Mucosa of descending colon (tissue), 3 donors: Measurements from ENCODE around the gene SLIT3. TPM values are rescaled to one million over a fixed set of nuclear protein-coding genes. Genes with fewer than 3 reads are reported as not detected.

Experiments used
- ATAC-seq: fragments of 200-7000 bp; cut with Tn5 transposase; one replicate; pipeline ENCODE4 v1.9.1; 2020; ENCODE audit warnings: mild to moderate bottlenecking, moderate library complexity
- DNase-seq, 3 donors: peaks; one replicate each; pipeline ENCODE4 v3.0.0-alpha.2; 2020
- H3K36me3 ChIP-seq: fragments of 200-600 bp; one replicate; pipeline ENCODE4 v1.8.0; 2021; ENCODE audit warnings: low read depth, mild to moderate bottlenecking
- H3K4me1 ChIP-seq: fragments of 200-600 bp; one replicate; pipeline ENCODE4 v1.8.0; 2021; ENCODE audit warnings: low read depth, mild to moderate bottlenecking
- H3K4me3 ChIP-seq: fragments of 200-600 bp; one replicate; pipeline ENCODE4 v1.8.0; 2021; ENCODE audit warnings: mild to moderate bottlenecking
- H3K9me3 ChIP-seq: fragments of 200-600 bp; one replicate; pipeline ENCODE4 v1.8.0; 2021; ENCODE audit warnings: mild to moderate bottlenecking
- intact Hi-C, 2 donors: fragments of 100-400 bp; cut with DNase I in 1 of 2; cut with micrococcal nuclease in 1 of 2; formaldehyde crosslinking; loops; one replicate each; pipeline versions ENCODE4 v1.11.0 to v1.11.1; 2022; cut with DNase I, micrococcal nuclease
- total RNA-seq, 3 donors: library from RNA; stranded (reverse); fragmentation: NEBNext Ultra II Directional in 2 of 3; extraction: Animal tissue kit (Norgen Biotek cat#: 25700) in 2 of 3; gene quantifications; one replicate each; pipeline versions ENCODE4 v1.2.1 to v1.2.4, GENCODE V29; 2021 to 2023
- TF ChIP-seq, protein P1 (sequence below): fragments of 200-600 bp; IDR thresholded peaks from one replicate; pipeline ENCODE4 v1.8.0; 2022; ENCODE audit warnings: antibody characterized with exemption, mild to moderate bottlenecking
- donor health status: DM: no; HTN: no; CAD: no; lungs with moderate emphysema.
- donor health status: DM: no; HTN: no; CAD: no.
- donor health status: DM: no; HTN: yes; CAD: no.

SLIT3 gene
- total RNA-seq, 3 donors from 2014 or later, result 4.2 to 25.5 (median 16.1) TPM

DNA sequence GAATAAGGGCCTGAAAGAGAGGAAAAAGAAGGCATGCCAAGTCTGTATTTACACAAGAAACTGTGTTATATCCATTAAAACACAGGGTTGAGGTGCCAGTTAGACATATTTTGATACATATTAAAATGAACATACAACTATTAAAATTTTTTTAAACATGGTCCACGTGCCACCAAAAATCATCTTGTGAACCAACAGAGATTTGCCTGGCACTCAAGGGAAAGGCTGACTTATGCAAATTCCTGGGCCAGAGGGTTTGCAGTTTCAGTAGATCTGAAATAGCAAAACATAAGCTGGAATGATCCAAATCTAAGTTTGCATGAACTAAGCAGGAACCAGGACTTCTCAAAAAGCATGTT is 168.7 kb downstream of the SLIT3 start:
- Histone ChIP-seq H3K4me1 (no peaks in the 10 kb centered on the region), H3K4me3 (no peak overlapping the region), H3K9me3 (no peaks in the 10 kb centered on the region), H3K36me3 (no peaks in the 10 kb centered on the region)
- ATAC-seq (no peak), DNase-seq (no peak)
- TF ChIP-seq, protein P1, sequence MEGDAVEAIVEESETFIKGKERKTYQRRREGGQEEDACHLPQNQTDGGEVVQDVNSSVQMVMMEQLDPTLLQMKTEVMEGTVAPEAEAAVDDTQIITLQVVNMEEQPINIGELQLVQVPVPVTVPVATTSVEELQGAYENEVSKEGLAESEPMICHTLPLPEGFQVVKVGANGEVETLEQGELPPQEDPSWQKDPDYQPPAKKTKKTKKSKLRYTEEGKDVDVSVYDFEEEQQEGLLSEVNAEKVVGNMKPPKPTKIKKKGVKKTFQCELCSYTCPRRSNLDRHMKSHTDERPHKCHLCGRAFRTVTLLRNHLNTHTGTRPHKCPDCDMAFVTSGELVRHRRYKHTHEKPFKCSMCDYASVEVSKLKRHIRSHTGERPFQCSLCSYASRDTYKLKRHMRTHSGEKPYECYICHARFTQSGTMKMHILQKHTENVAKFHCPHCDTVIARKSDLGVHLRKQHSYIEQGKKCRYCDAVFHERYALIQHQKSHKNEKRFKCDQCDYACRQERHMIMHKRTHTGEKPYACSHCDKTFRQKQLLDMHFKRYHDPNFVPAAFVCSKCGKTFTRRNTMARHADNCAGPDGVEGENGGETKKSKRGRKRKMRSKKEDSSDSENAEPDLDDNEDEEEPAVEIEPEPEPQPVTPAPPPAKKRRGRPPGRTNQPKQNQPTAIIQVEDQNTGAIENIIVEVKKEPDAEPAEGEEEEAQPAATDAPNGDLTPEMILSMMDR, result no peak
- intact Hi-C loops, result no loop called here

DNA sequence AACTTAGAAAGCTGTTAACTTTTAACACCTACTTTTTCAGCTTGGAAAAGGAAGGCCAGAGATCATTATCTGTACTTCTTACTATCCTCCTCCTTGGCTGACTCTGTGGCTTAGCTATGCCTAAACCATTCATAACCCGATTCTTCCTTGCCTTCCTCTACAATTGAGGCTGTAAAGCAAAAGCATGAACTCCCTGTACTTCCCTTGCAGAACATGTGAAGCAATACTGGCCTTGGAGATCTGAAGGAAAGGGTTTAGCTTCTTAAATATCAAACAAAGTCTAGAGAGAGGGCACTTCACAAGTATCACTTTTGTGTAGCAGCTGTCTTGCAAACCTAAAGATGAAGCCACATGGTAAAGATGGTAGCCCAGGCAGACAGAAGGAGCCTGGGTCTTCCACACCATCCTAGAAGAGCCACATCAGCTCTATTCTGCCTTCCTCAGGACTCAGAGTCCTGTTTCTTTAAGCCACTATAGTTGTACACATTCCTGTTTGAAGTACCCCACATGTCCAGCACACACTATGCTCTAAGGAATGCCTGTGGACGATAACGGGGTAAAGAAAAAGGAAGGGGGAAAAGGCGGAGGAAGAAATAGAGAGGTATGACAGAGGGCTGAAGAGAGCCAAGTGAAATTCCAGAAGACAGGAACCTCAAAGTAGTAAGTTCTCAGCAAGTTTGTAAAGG is 169.2 kb downstream of the SLIT3 start:
- Histone ChIP-seq H3K9me3 (no peaks in the 10 kb centered on the region), H3K4me1 (no peaks in the 10 kb centered on the region), H3K36me3 (no peaks in the 10 kb centered on the region), H3K4me3 (no peak overlapping the region)
- intact Hi-C loops, result no loop called here
- ATAC-seq (no peak), DNase-seq (no peak)
- TF ChIP-seq, protein P1, result no peak

DNA sequence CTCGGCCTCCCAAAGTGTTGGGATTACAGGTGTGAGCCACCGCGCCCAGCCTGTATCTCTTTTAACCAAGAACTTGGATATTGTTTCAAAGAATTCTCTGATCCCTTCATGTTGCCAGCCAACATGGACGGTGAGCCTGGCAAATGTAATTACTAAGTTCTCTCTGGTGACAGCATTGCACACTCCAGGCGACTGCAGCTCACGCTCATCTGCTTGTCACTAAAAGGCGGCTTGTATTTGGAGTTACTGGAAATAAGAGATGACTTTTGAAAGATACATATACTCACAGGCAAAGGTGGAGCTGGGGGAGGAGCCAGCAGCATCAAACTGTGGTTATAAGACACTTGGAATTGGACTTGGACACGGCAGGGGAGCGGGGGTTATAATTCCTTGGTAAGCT is 172.3 kb downstream of the SLIT3 start:
- H3K4me1 ChIP-seq, result no peaks in the 10 kb centered on the region
- ATAC-seq (no peak), DNase-seq (no peak)
- TF ChIP-seq, protein P1, result no peak
- no peak overlapping the region for H3K4me3 ChIP-seq
- H3K9me3 ChIP-seq, result no peaks in the 10 kb centered on the region
- H3K36me3 ChIP-seq, result no peaks in the 10 kb centered on the region
- intact Hi-C loops, result no loop called here

DNA sequence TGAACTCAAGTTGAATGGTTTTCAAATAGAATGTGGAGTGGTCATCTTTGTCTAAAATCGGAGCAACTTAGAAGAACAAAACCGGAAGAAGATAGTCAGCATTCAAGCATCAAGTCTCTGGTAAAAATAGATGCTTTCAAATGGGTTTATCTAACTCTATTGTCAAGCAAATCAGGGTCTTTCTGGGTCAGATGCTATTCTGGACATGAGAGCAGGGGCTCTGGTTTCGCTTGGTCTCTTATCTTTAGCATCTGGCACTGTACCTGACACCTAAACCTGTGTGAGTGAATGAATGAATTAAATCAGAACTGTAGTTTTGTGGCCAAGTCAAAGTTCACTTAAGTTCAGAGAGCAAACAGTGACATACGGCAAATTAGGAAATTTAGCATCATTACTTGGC is 173.5 kb downstream of the SLIT3 start:
- Histone ChIP-seq H3K4me1 (no peaks in the 10 kb centered on the region), H3K9me3 (no peaks in the 10 kb centered on the region), H3K4me3 (no peak overlapping the region), H3K36me3 (no peaks in the 10 kb centered on the region)
- no peak for DNase-seq
- intact Hi-C loops, result no loop called here
- no peak for ATAC-seq
- TF ChIP-seq, protein P1, result no peak

DNA sequence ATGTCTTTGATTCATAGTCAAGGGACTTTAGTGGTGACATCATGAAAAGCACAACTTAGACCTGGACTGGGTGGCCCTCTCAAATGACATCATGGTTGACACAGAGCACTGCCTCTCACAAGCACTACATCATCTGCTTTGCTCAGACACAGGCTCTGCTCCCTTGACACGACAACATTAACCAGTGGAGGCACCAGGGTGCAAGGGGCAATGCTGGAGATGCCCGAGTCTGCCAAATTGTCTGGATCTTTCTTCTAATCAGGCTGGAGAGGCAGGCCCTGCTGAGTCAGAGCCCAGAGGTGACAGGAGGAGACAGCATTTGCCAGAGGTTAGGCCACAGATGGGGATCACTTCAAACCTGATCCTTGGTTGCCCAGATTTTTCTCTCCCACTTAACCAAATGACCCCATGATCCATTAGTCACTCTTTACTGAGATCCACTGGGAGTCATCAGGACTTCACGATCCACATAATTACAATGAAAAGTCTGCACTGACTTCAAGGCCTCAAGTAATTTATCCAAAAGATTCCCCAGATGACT is 174.4 kb downstream of the SLIT3 start:
- ATAC-seq (no peak), DNase-seq (no peak)
- TF ChIP-seq, protein P1, result no peak
- Histone ChIP-seq H3K9me3 (no peaks in the 10 kb centered on the region), H3K4me3 (no peak overlapping the region), H3K36me3 (no peaks in the 10 kb centered on the region), H3K4me1 (no peaks in the 10 kb centered on the region)
- intact Hi-C loops, result no loop called here
